GM12878 (cell line): Measurements from ENCODE around the gene DCBLD1. TPM values are rescaled to one million over a fixed set of nuclear protein-coding genes. Genes with fewer than 3 reads are reported as not detected.

Experiments
- ATAC-seq: fragments of 200-7000 bp; cut with Tn5 transposase; 3 replicates; pipeline ENCODE4 v1.9.1; 2020; ENCODE audit warnings: mild to moderate bottlenecking, moderate library complexity
- BruUV-seq: library from RNA; stranded (reverse); fragments of 400-500 nt; replicated peaks from 2 replicates; lab custom pipeline; 2021; lab: Mats Ljungman, UMichigan
- CTCF ChIA-PET: fragments of 300-600 bp; sonication (Branson Sonifier 250); formaldehyde crosslinking; extraction: SDS; loops from one replicate; lab custom pipeline; 2021; ENCODE audit warnings: inconsistent platforms; lab: Yijun Ruan, JAX
- POLR2A ChIA-PET: fragments of 350-600 bp; formaldehyde crosslinking; extraction: SDS; loops from one replicate; lab custom pipeline; 2021; ENCODE audit warnings: inconsistent platforms; lab: Charles Lee
- RAD21 ChIA-PET: fragments of 300-600 bp; sonication (Branson Sonifier 250); formaldehyde crosslinking; loops from one replicate; lab custom pipeline; 2023; ENCODE audit warnings: antibody characterized with exemption; ENCODE audit not compliant: unreplicated experiment; lab: Charles Lee
- SMC1A ChIA-PET: fragments of 300-600 bp; sonication (Branson Sonifier 250); formaldehyde crosslinking; loops from one replicate; lab custom pipeline; 2023; ENCODE audit not compliant: unreplicated experiment, uncharacterized antibody; lab: Charles Lee
- DNase-seq: peaks from one replicate; pipeline ENCODE4 v3.0.0-alpha.2; 2011; ENCODE audit warnings: low read depth, low spot score
- FAIRE-seq: peaks from 3 replicates; lab custom pipeline; 2011; peaks lifted over from hg19 to GRCh38; lab: Jason Lieb, UNC
- H2AFZ ChIP-seq: 2 replicates; pipeline ENCODE4 v1.6.0; 2011; ENCODE audit warnings: low read depth, low read length, control low read depth; ENCODE audit not compliant: control insufficient read depth
- H3K27ac ChIP-seq: 2 replicates; pipeline ENCODE4 v1.5.1; 2011; ENCODE audit warnings: control low read depth; ENCODE audit not compliant: control insufficient read depth, insufficient read depth
- H3K27me3 ChIP-seq, 2 experiments: replicated peaks in 1 of 2; 2 replicates each; pipeline versions ENCODE4 v1.6.0 to v1.6.1; 2011; ENCODE audit warnings: low read length in 1 of 2; ENCODE audit not compliant: control insufficient read depth in 2 of 2, insufficient read depth in 2 of 2
- H3K36me3 ChIP-seq, 2 experiments: 2 replicates each; pipeline ENCODE4 v1.5.1; 2011; ENCODE audit warnings: low read length in 1 of 2; ENCODE audit not compliant: control insufficient read depth in 2 of 2, insufficient read depth in 2 of 2
- H3K4me1 ChIP-seq: 2 replicates; pipeline ENCODE4 v1.6.1; 2011; ENCODE audit warnings: mild to moderate bottlenecking, low read length, moderate library complexity, mixed read lengths; ENCODE audit not compliant: control insufficient read depth, insufficient read depth
- H3K4me2 ChIP-seq: 2 replicates; pipeline ENCODE4 v1.6.0; 2011; ENCODE audit warnings: control low read depth; ENCODE audit not compliant: control insufficient read depth, insufficient read depth
- H3K4me3 ChIP-seq: fragments of 200-600 bp; sonication (generic); 2 replicates; pipeline ENCODE4 v1.5.1; 2016
- H3K79me2 ChIP-seq: 2 replicates; pipeline ENCODE4 v1.6.0; 2011; ENCODE audit warnings: low read length; ENCODE audit not compliant: control insufficient read depth, insufficient read depth
- H3K9ac ChIP-seq: 2 replicates; pipeline ENCODE4 v1.8.0; 2011; ENCODE audit warnings: low read length, control low read depth, mixed read lengths; ENCODE audit not compliant: control insufficient read depth, insufficient read depth
- H3K9me3 ChIP-seq: replicated peaks from 3 replicates; pipeline ENCODE4 v1.5.1; 2011; ENCODE audit warnings: mild to moderate bottlenecking, low read length; ENCODE audit not compliant: control insufficient read depth, insufficient read depth
- H4K20me1 ChIP-seq: 2 replicates; pipeline ENCODE4 v1.6.0; 2011; ENCODE audit not compliant: control insufficient read depth, insufficient read depth
- BHLHE40 ChIP-seq, 2 experiments: fragments of 450-650 bp in 1 of 2; IDR thresholded peaks; 2 replicates each; pipeline ENCODE4 v1.6.1; 2011 to 2017; ENCODE audit warnings: low read depth in 2 of 2, borderline replicate concordance in 1 of 2, improper control_type of control experiment in 1 of 2, low read length in 1 of 2, mild to moderate bottlenecking in 1 of 2
- CREB1 ChIP-seq: IDR thresholded peaks from 2 replicates; pipeline ENCODE4 v1.6.1; 2012; ENCODE audit warnings: low read depth, mild to moderate bottlenecking, inconsistent platforms
- EED ChIP-seq: sonication (generic); IDR thresholded peaks from 2 replicates; pipeline ENCODE4 v1.6.1; 2016; ENCODE audit warnings: antibody characterized with exemption, low read depth
- FOXK2 ChIP-seq: fragments of 450-650 bp; IDR thresholded peaks from 2 replicates; pipeline ENCODE4 v1.6.1; 2017; ENCODE audit warnings: mild to moderate bottlenecking, moderate library complexity
- HDAC6 ChIP-seq: fragments of 200-600 bp; sonication (generic); IDR thresholded peaks from one replicate; pipeline ENCODE4 v1.8.0; 2017; ENCODE audit warnings: antibody characterized with exemption; ENCODE audit not compliant: unreplicated experiment
- JUNB ChIP-seq: IDR thresholded peaks from 2 replicates; pipeline ENCODE4 v1.6.1; 2016; ENCODE audit warnings: antibody characterized with exemption, mild to moderate bottlenecking
- NBN ChIP-seq: fragments of 450-650 bp; IDR thresholded peaks from 2 replicates; pipeline ENCODE4 v1.6.1; 2016
- NFIC ChIP-seq: IDR thresholded peaks from 2 replicates; pipeline ENCODE4 v1.6.1; 2012; ENCODE audit warnings: low read depth, mild to moderate bottlenecking, inconsistent platforms, low read length, moderate library complexity
- PML ChIP-seq: IDR thresholded peaks from 2 replicates; pipeline ENCODE4 v1.6.1; 2012; ENCODE audit warnings: low read length, inconsistent platforms
- RUNX3 ChIP-seq: IDR thresholded peaks from 2 replicates; pipeline ENCODE4 v1.6.1; 2012; ENCODE audit warnings: low read length, inconsistent platforms
- SMAD1 ChIP-seq: fragments of 450-650 bp; IDR thresholded peaks from 2 replicates; pipeline ENCODE4 v1.6.1; 2018; ENCODE audit warnings: mild to moderate bottlenecking, low read depth; ENCODE audit not compliant: partially characterized antibody
- SMC3 ChIP-seq: IDR thresholded peaks from 2 replicates; pipeline ENCODE4 v1.6.1; 2011; ENCODE audit warnings: low read length, improper control_type of control experiment, borderline replicate concordance
- SREBF1 ChIP-seq: IDR thresholded peaks from 2 replicates; pipeline ENCODE4 v1.6.1; 2012; ENCODE audit warnings: mild to moderate bottlenecking, low read length
- SREBF2 ChIP-seq: IDR thresholded peaks from 2 replicates; pipeline ENCODE4 v1.6.1; 2012; ENCODE audit warnings: mild to moderate bottlenecking, low read length
- WGBS: methylation state at CpG from one replicate; pipeline ENCODE4 v1.1.6; 2016; ENCODE audit warnings: low lambda C conversion rate; ENCODE audit not compliant: insufficient replicate concordance, insufficient coverage; ENCODE audit errors: missing lambda C conversion rate; 5-methylcytosine and 5-hydroxymethylcytosine counted together
- in situ Hi-C: fragments of 300-500 bp; cut with MboI; formaldehyde crosslinking; loops from 9 replicates; pipeline ENCODE4 v1.14.3; 2018; ENCODE audit warnings: mixed read lengths
- intact Hi-C: fragments of 100-400 bp; cut with micrococcal nuclease; formaldehyde crosslinking; loops from one replicate; pipeline ENCODE4 v1.14.2; 2022; ENCODE audit not compliant: unreplicated experiment
- polyA plus RNA-seq, 11 experiments: library from polyadenylated mRNA; depleted of rRNA in 4 of 11; unstranded in 6 of 11; stranded (reverse) in 5 of 11; fragments of >200 nt; fragmentation: Nextera tagmentation in 4 of 11; fragmentation: Illumina TruSeq in 1 of 11; extraction: Ambion mirVana in 4 of 11; extraction: Trizol in 1 of 11; gene quantifications; 1 replicate in 1 of 11; 2 replicates in 10 of 11; pipeline versions ENCODE4 v1.2.1 to v1.2.3, GENCODE V29; 2011 to 2016; ENCODE audit warnings: inconsistent platforms in 2 of 11, missing spikeins in 2 of 11, low read depth in 1 of 11
- total RNA-seq, 4 experiments: library from RNA; depleted of rRNA in 3 of 4; stranded (reverse); fragments of >200 nt in 3 of 4; fragmentation: Illumina TruSeq in 1 of 4; extraction: Trizol in 1 of 4; gene quantifications; 2 replicates each; pipeline versions ENCODE4 v1.2.1 to v1.2.3, GENCODE V29; 2013 to 2021
- TF ChIP-seq, protein P1 (sequence below): IDR thresholded peaks from 2 replicates; pipeline ENCODE4 v1.6.1; 2012; ENCODE audit warnings: low read depth, low read length, improper control_type of control experiment
- TF ChIP-seq, protein P2 (sequence below): fragments of 450-650 bp; IDR thresholded peaks from 2 replicates; pipeline ENCODE4 v1.6.1; 2016; ENCODE audit warnings: mild to moderate bottlenecking
- TF ChIP-seq, protein P3 (sequence below): fragments of 450-650 bp; IDR thresholded peaks from 2 replicates; pipeline ENCODE4 v1.6.1; 2017; ENCODE audit warnings: mild to moderate bottlenecking

Gene DCBLD1
- total and polyA plus RNA-seq, 10 of the 15 experiments (the other 5 are each of a cell fraction or from before 2014, with no cell fraction given), result 0.92 to 9.2 (median 8.3) TPM

DNA sequence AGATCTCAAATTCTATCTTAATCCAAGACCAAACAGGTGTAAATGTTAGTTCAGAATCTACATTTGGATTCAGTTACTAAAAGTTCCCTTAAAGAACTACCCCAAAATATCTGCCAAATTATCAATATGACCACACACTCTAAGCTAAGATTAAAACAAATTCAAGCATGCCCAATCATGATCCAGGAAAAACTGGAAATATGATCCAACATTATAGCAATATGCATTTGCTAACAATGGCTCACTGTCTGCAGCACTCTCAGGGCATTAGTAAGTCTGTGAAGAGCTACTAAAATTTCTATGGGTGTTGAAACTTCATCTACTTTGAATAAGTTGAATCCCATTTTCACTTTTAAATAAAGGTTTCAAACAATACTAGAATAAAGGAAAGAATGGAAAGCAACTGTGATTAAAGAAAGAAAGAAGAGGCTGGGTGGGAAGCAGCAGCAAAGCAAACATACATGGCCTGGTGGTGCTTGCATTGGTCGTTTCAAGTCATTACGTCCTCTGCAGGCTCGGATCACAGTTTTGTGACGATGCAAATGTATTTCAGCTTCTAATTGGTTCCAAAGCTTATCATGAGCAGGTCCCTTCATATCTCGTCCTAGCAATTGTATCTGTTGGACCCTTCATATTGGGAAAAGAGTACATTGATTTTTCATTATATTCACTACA, 90.7 kb downstream of the DCBLD1 start (continued):
- no peak for TF ChIP-seq EED
- no peak for TF ChIP-seq SREBF2
- TF ChIP-seq CREB1, result no peak
- no peak for TF ChIP-seq PML
- TF ChIP-seq NBN, result no peak

DNA sequence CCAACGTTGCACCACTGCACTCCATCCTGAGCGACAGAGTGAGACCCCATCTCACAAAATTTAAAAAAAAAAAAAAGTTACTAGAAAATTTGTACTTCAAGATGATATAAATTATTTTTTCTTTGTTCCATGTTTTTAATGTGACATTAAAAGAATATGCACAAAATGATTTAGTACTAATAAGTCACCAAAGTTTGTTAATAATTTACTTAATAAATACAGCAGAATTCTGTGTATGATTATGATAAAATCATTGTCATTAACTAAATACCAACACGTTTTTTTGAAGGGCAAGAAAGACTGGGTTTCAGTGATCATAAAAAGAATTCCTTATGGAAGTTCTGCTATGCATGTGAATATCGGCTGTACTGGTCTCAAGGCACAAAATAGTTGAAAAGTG, 91.7 kb downstream of the DCBLD1 start:
- Histone ChIP-seq H3K79me2 (no peaks in the 10 kb centered on the region), H4K20me1 (no peaks in the 10 kb centered on the region), H3K4me3 (no peak overlapping the region), H3K9ac (no peak overlapping the region), H3K36me3 (peaks cover 0 to 22% of the 10 kb centered on the region in 2 experiments; a peak in 3 of 4 replicates), H3K4me2 (no peak overlapping the region), H3K27me3 (no peaks in the 10 kb centered on the region), H3K4me1 (no peaks in the 10 kb centered on the region), H3K9me3 (no peaks in the 10 kb centered on the region), H2AFZ (no peak overlapping the region), H3K27ac (no peak overlapping the region)
- WGBS, result 69% methylated on average over 4 of the region's 4 CpGs
- ChIA-PET SMC1A (interaction anchor here (1.3 kb wide), 1 partner anchor 39 kb away, joined by 5 read pairs; no protein-coding TSS in a partner anchor), POLR2A (no interaction called here), RAD21 (no interaction called here), CTCF (interaction anchor here (0.9 to 1.8 kb wide), 2 partner anchors 30 to 32 kb away, joined by 3 to 9 read pairs; no protein-coding TSS in a partner anchor)
- BruUV-seq, result no TSS peak
- in situ Hi-C loops (no loop called here), intact Hi-C loops (no loop called here)
- no peak for FAIRE-seq
- no peak for ATAC-seq
- TF ChIP-seq SMAD1 (no peak), BHLHE40 (IDR thresholded peaks at IDR 0.05; ENCODE audit: borderline replicate concordance in 1 of 2, low read depth in 2 of 2, low read length in 1 of 2) (no peak), SMC3 (no peak), SREBF1 (no peak), NFIC (no peak), HDAC6 (no peak), RUNX3 (no peak), JUNB (no peak), FOXK2 (no peak)
- TF ChIP-seq, protein P1, sequence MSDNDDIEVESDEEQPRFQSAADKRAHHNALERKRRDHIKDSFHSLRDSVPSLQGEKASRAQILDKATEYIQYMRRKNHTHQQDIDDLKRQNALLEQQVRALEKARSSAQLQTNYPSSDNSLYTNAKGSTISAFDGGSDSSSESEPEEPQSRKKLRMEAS, result no peak
- TF ChIP-seq, protein P2, sequence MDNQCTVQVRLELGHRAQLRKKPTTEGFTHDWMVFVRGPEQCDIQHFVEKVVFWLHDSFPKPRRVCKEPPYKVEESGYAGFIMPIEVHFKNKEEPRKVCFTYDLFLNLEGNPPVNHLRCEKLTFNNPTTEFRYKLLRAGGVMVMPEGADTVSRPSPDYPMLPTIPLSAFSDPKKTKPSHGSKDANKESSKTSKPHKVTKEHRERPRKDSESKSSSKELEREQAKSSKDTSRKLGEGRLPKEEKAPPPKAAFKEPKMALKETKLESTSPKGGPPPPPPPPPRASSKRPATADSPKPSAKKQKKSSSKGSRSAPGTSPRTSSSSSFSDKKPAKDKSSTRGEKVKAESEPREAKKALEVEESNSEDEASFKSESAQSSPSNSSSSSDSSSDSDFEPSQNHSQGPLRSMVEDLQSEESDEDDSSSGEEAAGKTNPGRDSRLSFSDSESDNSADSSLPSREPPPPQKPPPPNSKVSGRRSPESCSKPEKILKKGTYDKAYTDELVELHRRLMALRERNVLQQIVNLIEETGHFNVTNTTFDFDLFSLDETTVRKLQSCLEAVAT, result no peak
- TF ChIP-seq, protein P3, sequence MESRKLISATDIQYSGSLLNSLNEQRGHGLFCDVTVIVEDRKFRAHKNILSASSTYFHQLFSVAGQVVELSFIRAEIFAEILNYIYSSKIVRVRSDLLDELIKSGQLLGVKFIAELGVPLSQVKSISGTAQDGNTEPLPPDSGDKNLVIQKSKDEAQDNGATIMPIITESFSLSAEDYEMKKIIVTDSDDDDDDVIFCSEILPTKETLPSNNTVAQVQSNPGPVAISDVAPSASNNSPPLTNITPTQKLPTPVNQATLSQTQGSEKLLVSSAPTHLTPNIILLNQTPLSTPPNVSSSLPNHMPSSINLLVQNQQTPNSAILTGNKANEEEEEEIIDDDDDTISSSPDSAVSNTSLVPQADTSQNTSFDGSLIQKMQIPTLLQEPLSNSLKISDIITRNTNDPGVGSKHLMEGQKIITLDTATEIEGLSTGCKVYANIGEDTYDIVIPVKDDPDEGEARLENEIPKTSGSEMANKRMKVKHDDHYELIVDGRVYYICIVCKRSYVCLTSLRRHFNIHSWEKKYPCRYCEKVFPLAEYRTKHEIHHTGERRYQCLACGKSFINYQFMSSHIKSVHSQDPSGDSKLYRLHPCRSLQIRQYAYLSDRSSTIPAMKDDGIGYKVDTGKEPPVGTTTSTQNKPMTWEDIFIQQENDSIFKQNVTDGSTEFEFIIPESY, result no peak
- no peak for DNase-seq
